WERI-Rb-1 (cell line): ENCODE results near the gene ZNF266.
A peak's percentile ranks its signal among the peaks of the same experiment; 100 is the strongest.

Experiments used
- DNase-seq: peaks from one replicate; pipeline ENCODE4 v3.0.0-alpha.2; 2020
- H3K27ac ChIP-seq: fragments of 250-450 bp; sonication (Bioruptor Pico); 2 replicates; pipeline ENCODE4 v1.5.1; 2020; ENCODE audit warnings: mild to moderate bottlenecking, moderate library complexity
- H3K27me3 ChIP-seq: fragments of 250-450 bp; sonication (Bioruptor Pico); 2 replicates; pipeline ENCODE4 v1.5.1; 2021; ENCODE audit warnings: mild to moderate bottlenecking, low read depth, moderate library complexity; ENCODE audit not compliant: insufficient read depth, severe bottlenecking
- H3K36me3 ChIP-seq: fragments of 250-450 bp; sonication (Bioruptor Pico); 2 replicates; pipeline ENCODE4 v1.5.1; 2020; ENCODE audit warnings: mild to moderate bottlenecking, moderate library complexity
- H3K4me3 ChIP-seq: 2 replicates; pipeline ENCODE4 v1.5.1; 2011; ENCODE audit warnings: low read depth, mild to moderate bottlenecking, control low read depth, low read length
- H3K9me3 ChIP-seq: fragments of 250-450 bp; sonication (Bioruptor Pico); 2 replicates; pipeline ENCODE4 v1.5.1; 2021; ENCODE audit warnings: mild to moderate bottlenecking, moderate library complexity; ENCODE audit not compliant: severe bottlenecking
- CTCF ChIP-seq: IDR thresholded peaks from 2 replicates; pipeline ENCODE4 v1.5.1; 2011; ENCODE audit warnings: low read depth, mild to moderate bottlenecking, control low read depth, inconsistent platforms, low read length

ZNF266 gene

GRCh38 chr19:9370738-9371619 lies 64.4 kb downstream of the ZNF266 start:
- no peak for DNase-seq
- H3K27me3 ChIP-seq = no peaks in the 10 kb centered on the region
- H3K9me3 ChIP-seq = peaks cover 6% of the 10 kb centered on the region
- no peak for TF ChIP-seq CTCF
- H3K4me3 ChIP-seq = no peak overlapping the region
- no peak overlapping the region for H3K27ac ChIP-seq
- H3K36me3 ChIP-seq = peaks cover 11% of the 10 kb centered on the region

- peak within 1 kb of the TSS; percentile 93 for H3K4me3 ChIP-seq
- H3K36me3 ChIP-seq = peaks cover 7% of the 10 kb centered on the region; the same call in 1 of the 2 replicates
- no peaks in the 10 kb centered on the region for H3K27me3 ChIP-seq
- peak within 1 kb of the TSS; percentile 59; the same call in 1 of the 2 replicates for H3K27ac ChIP-seq
- DNase-seq = peak; percentile 85
- no peaks in the 10 kb centered on the region for H3K9me3 ChIP-seq
- TF ChIP-seq CTCF = no peak
Observed at GRCh38 chr19:9362905-9363304, 72.5 kb downstream of the ZNF266 start, which contains the start of gene ZNF177. TSS of gene ZNF177 (plus strand) at chr19:9363013. CDS start at chr19:9378312, 15,299 bp downstream.
